Neural cell (in vitro differentiated cells): ENCODE results near the gene NEURL3.

Source experiments
- CTCF ChIP-seq: fragments of 450-650 bp; IDR thresholded peaks from 2 replicates; pipeline ENCODE4 v1.5.1; 2014; ENCODE audit warnings: antibody characterized with exemption, mild to moderate bottlenecking, moderate library complexity; ENCODE audit not compliant: poor library complexity, severe bottlenecking
- EP300 ChIP-seq: fragments of 450-650 bp; conservative IDR thresholded peaks from 2 replicates; pipeline ENCODE4 v1.6.1; 2014; ENCODE audit warnings: antibody characterized with exemption, mild to moderate bottlenecking, moderate library complexity; ENCODE audit not compliant: poor library complexity, severe bottlenecking
- EZH2 ChIP-seq: fragments of 200-600, 300-800 bp; shearing (Covaris generic), sonication (generic); IDR thresholded peaks from 2 replicates; pipeline ENCODE4 v1.6.1; 2014; ENCODE audit warnings: antibody characterized with exemption, low read length, borderline replicate concordance, mild to moderate bottlenecking; ENCODE audit not compliant: insufficient read depth, poor library complexity, severe bottlenecking
- MXI1 ChIP-seq: fragments of 450-650 bp; conservative IDR thresholded peaks from 2 replicates; pipeline ENCODE4 v1.6.1; 2014; ENCODE audit warnings: antibody characterized with exemption, mild to moderate bottlenecking; ENCODE audit not compliant: poor library complexity, severe bottlenecking

- TF ChIP-seq MXI1 (no peak), EZH2 (no peak), CTCF (no peak), EP300 (no peak)
These were observed 23.7 kb upstream of the NEURL3 start for GRCh38 chr2:96528700-96529375.
